ENCODE measurements around the gene YES1.

DNA sequence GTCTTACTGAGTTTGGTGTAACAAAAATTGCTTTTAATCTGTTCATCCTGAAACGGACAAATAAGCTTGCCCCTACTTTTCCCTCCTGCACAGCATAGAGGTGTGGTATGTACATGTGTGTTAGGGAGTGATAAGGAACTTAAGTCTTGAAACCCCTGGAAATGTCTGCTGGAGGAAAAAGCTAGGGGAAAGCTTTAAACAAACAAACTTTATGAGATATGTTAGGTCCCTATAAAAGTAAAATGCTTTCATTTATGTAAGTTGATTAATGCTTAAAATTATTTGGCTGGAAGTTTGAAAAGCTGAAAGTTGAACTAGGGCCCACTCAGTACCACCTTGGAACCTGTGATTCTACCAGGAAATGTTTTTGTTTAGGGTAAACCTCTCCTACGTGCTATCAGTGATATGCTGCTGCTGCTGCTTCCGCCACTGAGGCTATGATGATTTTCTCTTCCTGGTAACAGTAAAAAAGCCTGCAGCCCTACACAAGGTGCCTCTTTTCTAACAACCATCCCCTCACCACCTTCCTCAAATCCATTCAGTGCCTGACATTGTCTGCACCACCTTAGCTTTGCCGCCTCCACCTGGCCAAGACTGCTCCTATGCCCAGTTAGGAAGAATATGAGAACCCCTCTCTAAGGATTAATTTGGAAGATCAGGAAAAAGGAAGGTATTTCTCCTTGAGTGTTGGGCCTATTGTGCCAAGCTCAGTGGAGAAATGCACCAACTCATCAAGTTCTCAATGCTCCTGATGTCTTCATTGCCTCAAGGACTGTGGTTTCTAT lies 2.5 kb upstream of the YES1 start:
- TF ChIP-seq, protein P1, sequence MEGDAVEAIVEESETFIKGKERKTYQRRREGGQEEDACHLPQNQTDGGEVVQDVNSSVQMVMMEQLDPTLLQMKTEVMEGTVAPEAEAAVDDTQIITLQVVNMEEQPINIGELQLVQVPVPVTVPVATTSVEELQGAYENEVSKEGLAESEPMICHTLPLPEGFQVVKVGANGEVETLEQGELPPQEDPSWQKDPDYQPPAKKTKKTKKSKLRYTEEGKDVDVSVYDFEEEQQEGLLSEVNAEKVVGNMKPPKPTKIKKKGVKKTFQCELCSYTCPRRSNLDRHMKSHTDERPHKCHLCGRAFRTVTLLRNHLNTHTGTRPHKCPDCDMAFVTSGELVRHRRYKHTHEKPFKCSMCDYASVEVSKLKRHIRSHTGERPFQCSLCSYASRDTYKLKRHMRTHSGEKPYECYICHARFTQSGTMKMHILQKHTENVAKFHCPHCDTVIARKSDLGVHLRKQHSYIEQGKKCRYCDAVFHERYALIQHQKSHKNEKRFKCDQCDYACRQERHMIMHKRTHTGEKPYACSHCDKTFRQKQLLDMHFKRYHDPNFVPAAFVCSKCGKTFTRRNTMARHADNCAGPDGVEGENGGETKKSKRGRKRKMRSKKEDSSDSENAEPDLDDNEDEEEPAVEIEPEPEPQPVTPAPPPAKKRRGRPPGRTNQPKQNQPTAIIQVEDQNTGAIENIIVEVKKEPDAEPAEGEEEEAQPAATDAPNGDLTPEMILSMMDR (IDR thresholded peaks at IDR 0.05), result no peak
- TF ChIP-seq EZH2 (IDR thresholded peaks at IDR 0.05), result no peak
